DOHH2 (cell line): ENCODE data around the gene WIPF2.

Source experiments
- CTCF ChIP-seq: fragments of 200-600 bp; sonication (generic); IDR thresholded peaks from one replicate; pipeline ENCODE4 v1.5.1; 2014; ENCODE audit warnings: antibody characterized with exemption, mild to moderate bottlenecking, low read depth, low read length; ENCODE audit not compliant: poor library complexity, severe bottlenecking
- EZH2phosphoT487 ChIP-seq: fragments of 200-600 bp; sonication (generic); IDR thresholded peaks from 2 replicates; pipeline ENCODE4 v1.6.1; 2017; ENCODE audit warnings: borderline replicate concordance, mild to moderate bottlenecking, antibody characterized with exemption, low read length, moderate library complexity, mixed read lengths

- TF ChIP-seq CTCF (peak; percentile 24), EZH2phosphoT487 (no peak)
Measured at GRCh38 chr17:40178021-40178601, 41.0 kb upstream of the WIPF2 start.
